Gastroesophageal sphincter (tissue), 4 donors: ENCODE data around the gene ISYNA1. TPM values are rescaled to one million over a fixed set of nuclear protein-coding genes. Genes with fewer than 3 reads are reported as not detected.

Source experiments
- ATAC-seq: fragments of 150-250 bp; one replicate; pipeline ENCODE4 v1.9.1; 2016; ENCODE audit warnings: mild to moderate bottlenecking, moderate library complexity
- H3K27ac ChIP-seq, 4 donors: fragments of 200-600 bp; sonication (generic) in 3 of 4; 1 replicate in 3 of 4; 2 replicates in 1 of 4; pipeline ENCODE4 v1.5.1; 2016 to 2019
- H3K27me3 ChIP-seq: fragments of 200-600 bp; sonication (generic); one replicate; pipeline ENCODE4 v1.5.1; 2019
- H3K36me3 ChIP-seq, 2 donors: fragments of 200-600 bp; sonication (generic); one replicate each; pipeline ENCODE4 v1.5.1; 2019; ENCODE audit warnings: control low read depth in 1 of 2
- H3K4me1 ChIP-seq, 3 donors: fragments of 200-600 bp; sonication (generic); 1 replicate in 2 of 3; 2 replicates in 1 of 3; pipeline ENCODE4 v1.5.1; 2016 to 2019; ENCODE audit warnings: control low read depth in 2 of 3
- H3K4me3 ChIP-seq, 2 donors: fragments of 200-600 bp; sonication (generic); one replicate each; pipeline ENCODE4 v1.5.1; 2019; ENCODE audit warnings: mild to moderate bottlenecking in 1 of 2, moderate library complexity in 1 of 2
- H3K9me3 ChIP-seq, 3 donors: fragments of 200-600 bp; sonication (generic); one replicate each; pipeline ENCODE4 v1.5.1; 2017 to 2019; ENCODE audit warnings: control low read depth in 2 of 3
- CTCF ChIP-seq, 4 experiments: fragments of 200-600 bp in 2 of 4; fragments of 450-650 bp in 2 of 4; sonication (generic) in 1 of 4; IDR thresholded peaks; one replicate each; pipeline ENCODE4 v1.5.1; 2017 to 2019; ENCODE audit warnings: antibody characterized with exemption in 4 of 4, mild to moderate bottlenecking in 2 of 4, moderate library complexity in 2 of 4
- EP300 ChIP-seq: sonication (generic); formaldehyde crosslinking; IDR thresholded peaks from one replicate; pipeline ENCODE4 v1.6.1; 2017; ENCODE audit warnings: antibody characterized with exemption, mild to moderate bottlenecking
- POLR2A ChIP-seq, 2 donors: fragments of 450-650 bp; IDR thresholded peaks; one replicate each; pipeline ENCODE4 v1.6.1; 2017; ENCODE audit warnings: antibody characterized with exemption in 2 of 2, mild to moderate bottlenecking in 2 of 2, moderate library complexity in 1 of 2
- POLR2AphosphoS5 ChIP-seq: sonication (generic); formaldehyde crosslinking; IDR thresholded peaks from one replicate; pipeline ENCODE4 v1.6.1; 2017; ENCODE audit warnings: antibody characterized with exemption
- WGBS, 2 donors: methylation state at CpG; one replicate each; pipeline ENCODE4 v1.1.5; 2018; ENCODE audit warnings: low coverage in 1 of 2; 5-methylcytosine and 5-hydroxymethylcytosine counted together
- total RNA-seq, 4 donors: library from RNA; depleted of rRNA; stranded (reverse); fragments of >200 nt; gene quantifications; one replicate each; pipeline ENCODE4 v1.1.0, GENCODE V29; 2016

ISYNA1 gene
- 10 to 100 TPM; 15.2 to 31.6 (median 19.8) TPM for total RNA-seq

GRCh38 chr19:18437491-18438330 is at the start of gene ISYNA1:
ISYNA1 (minus strand) TSS chr19:18438133; CDS start chr19:18437979, 154 bp downstream.
- Histone ChIP-seq H3K27me3 (no peaks in the 10 kb centered on the region), H3K4me1 (peaks cover 0 to 72% (median 29%) of the 10 kb centered on the region in 3 donors), H3K4me3 (peak within 1 kb of the TSS; percentile 19 to 61), H3K9me3 (no peaks in the 10 kb centered on the region), H3K36me3 (peaks cover 0 to 10% of the 10 kb centered on the region in 2 donors), H3K27ac (peak within 1 kb of the TSS in 3 of 4 donors; percentile 83)
- no CpG with 5 or more reads among the region's 99 CpGs for WGBS, 2 donors
- ATAC-seq: peak; percentile 26
- peak in 1 of 2 donors; percentile 13 for TF ChIP-seq POLR2A (IDR thresholded peaks at IDR 0.05)
- no peak for TF ChIP-seq CTCF (IDR thresholded peaks at IDR 0.05)
- TF ChIP-seq POLR2AphosphoS5: no peak

- Histone ChIP-seq H3K4me3 (no peak overlapping the region), H3K4me1 (peaks cover 0 to 83% (median 51%) of the 10 kb centered on the region in 3 donors), H3K36me3 (no peaks in the 10 kb centered on the region), H3K27ac (peak overlapping the region in 3 of 4 donors; percentile 55 to 77 (median 68)), H3K27me3 (no peaks in the 10 kb centered on the region), H3K9me3 (no peaks in the 10 kb centered on the region)
- 75 to 87% methylated on average over 2 to 3 of the region's 8 CpGs for WGBS, 2 donors
- no peak for ATAC-seq
- TF ChIP-seq CTCF (IDR thresholded peaks at IDR 0.05) (no peak), POLR2AphosphoS5 (no peak), EP300 (no peak), POLR2A (IDR thresholded peaks at IDR 0.05) (no peak)
These were observed 48.8 kb upstream of the ISYNA1 start for GRCh38 chr19:18486746-18487145.

- no peak for ATAC-seq
- WGBS, 2 donors: 100% methylated on average over 1 to 2 of the region's 5 CpGs
- no peak overlapping the region for H3K4me3 ChIP-seq
- H3K36me3 ChIP-seq: no peaks in the 10 kb centered on the region
- no peaks in the 10 kb centered on the region for H3K27me3 ChIP-seq
- H3K27ac ChIP-seq: peak overlapping the region in 1 of 4 donors; percentile 68
- H3K4me1 ChIP-seq: peaks cover 0 to 94% (median 60%) of the 10 kb centered on the region in 3 donors
- no peaks in the 10 kb centered on the region for H3K9me3 ChIP-seq
- TF ChIP-seq EP300: no peak
These were observed 47.1 kb upstream of the ISYNA1 start for GRCh38 chr19:18484992-18485391.

- H3K27ac ChIP-seq: peak overlapping the region in 1 of 4 donors; percentile 27
- 50 to 66% methylated on average over 4 to 8 of the region's 12 CpGs for whole genome bisulfite sequencing, 2 donors
- no peak for TF ChIP-seq CTCF (IDR thresholded peaks at IDR 0.05)
- TF ChIP-seq POLR2A (IDR thresholded peaks at IDR 0.05): no peak
- no peak for TF ChIP-seq POLR2AphosphoS5
- TF ChIP-seq EP300: no peak
- H3K27me3 ChIP-seq: no peaks in the 10 kb centered on the region
- H3K4me3 ChIP-seq: no peak overlapping the region
- peaks cover 3 to 94% (median 62%) of the 10 kb centered on the region in 3 donors for H3K4me1 ChIP-seq
- H3K36me3 ChIP-seq: no peaks in the 10 kb centered on the region
- no peak for ATAC-seq
- no peaks in the 10 kb centered on the region for H3K9me3 ChIP-seq
These were observed 45.4 kb upstream of the ISYNA1 start for GRCh38 chr19:18483119-18483890.

GRCh38 chr19:18481505-18482222 is 43.7 kb upstream of the ISYNA1 start:
- Histone ChIP-seq H3K36me3 (no peaks in the 10 kb centered on the region), H3K4me3 (no peak overlapping the region), H3K9me3 (no peaks in the 10 kb centered on the region), H3K27ac (peak overlapping the region in 1 of 4 donors; percentile 79), H3K27me3 (no peaks in the 10 kb centered on the region), H3K4me1 (peaks cover 3 to 91% (median 53%) of the 10 kb centered on the region in 3 donors)
- WGBS, 2 donors: 94 to 98% methylated on average over 6 to 11 of the region's 12 CpGs
- TF ChIP-seq POLR2A (IDR thresholded peaks at IDR 0.05): no peak
- no peak for TF ChIP-seq EP300
- no peak for TF ChIP-seq POLR2AphosphoS5
- TF ChIP-seq CTCF (IDR thresholded peaks at IDR 0.05): no peak
- no peak for ATAC-seq
